Left forelimb (tissue), 1 donor: ENCODE measurements around the gene ZNF736.
"Not testable (repeated sequence)": the region's sequence is repeated elsewhere in the genome, so short reads cannot be mapped to it uniquely, and the experiment has no call there.

Experiments used
- DNase-seq: peaks from one replicate; pipeline ENCODE4 v3.0.0-alpha.2; 2018; ENCODE audit warnings: low spot score

The ZNF736 gene

DNA sequence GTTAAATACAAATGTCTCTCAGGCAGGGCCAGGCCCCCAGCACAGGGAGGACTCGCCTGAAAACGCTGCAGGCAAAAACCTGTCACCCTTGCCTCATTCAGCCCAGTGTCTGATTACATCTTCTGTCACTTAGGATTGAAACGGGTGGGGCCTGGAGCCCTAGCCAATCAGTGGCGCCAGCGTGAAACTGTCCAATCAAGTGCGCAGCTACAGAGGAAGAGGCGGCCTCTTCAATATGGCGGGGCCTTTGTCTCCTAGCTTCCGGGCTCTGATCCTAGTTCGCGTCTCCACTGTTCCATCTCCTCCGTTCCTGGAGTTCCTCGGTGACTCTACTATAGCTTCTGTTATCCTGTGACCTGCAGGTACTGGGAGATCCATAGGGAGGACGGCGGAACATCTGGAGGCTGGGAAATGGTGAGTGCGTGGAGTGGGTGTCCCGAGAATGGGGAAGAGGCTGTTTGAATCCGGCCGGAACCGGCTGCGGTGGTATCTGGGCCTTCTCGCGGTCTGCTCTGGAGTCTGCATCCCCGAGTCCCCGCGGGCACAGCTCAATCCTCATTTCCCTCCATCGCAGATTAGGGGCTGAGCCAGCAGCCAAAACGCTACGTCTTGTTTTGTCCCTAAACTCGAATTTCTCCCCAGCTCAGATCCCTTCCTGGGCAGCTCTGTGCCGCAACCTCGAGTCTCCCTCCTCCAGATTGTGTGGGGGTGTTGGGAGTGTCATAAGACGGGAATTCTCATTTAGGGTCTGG lies at the start of gene ZNF736:
ZNF736 (plus strand) TSS at position 222 of the 752 bp plus-strand sequence; CDS start at position 412, 190 bp downstream.
- peak; percentile 91 for DNase-seq

DNA sequence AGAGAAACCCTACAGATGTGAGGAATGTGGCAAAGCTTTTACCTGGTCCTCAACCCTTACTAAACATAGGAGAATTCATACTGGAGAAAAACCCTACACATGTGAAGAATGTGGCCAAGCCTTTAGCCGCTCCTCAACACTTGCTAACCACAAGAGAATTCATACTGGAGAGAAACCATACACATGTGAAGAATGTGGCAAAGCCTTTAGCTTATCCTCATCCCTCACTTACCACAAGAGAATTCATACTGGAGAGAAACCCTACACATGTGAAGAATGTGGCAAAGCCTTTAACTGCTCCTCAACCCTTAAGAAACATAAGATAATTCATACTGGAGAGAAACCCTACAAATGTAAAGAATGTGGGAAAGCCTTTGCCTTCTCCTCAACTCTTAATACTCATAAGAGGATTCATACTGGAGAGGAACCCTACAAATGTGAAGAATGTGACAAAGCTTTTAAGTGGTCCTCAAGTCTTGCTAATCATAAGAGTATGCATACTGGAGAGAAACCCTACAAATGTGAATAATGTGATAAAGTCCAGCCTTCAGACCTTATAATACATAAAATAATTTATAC lies 47.3 kb upstream of the ZNF736 start:
- no peak for DNase-seq

DNA sequence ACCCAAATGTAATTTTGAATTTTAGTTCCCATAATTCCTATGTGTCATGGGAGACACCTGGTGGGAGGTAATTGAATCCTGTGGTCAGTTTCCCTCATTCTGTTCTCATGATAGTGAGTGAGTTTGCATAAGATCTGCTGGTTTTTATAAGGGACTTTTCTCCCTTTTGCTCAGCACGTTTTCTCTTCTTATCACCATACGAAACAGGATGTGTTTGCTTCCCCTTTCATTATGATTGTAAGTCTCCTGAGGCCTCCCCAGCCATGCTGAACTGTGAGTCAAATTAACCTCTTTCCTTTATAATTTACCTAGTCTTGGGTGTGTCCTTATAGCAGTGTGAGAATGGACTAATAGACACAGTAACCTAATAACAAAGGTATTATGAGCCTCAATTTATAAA lies 36.1 kb upstream of the ZNF736 start:
- DNase-seq, result no peak

DNA sequence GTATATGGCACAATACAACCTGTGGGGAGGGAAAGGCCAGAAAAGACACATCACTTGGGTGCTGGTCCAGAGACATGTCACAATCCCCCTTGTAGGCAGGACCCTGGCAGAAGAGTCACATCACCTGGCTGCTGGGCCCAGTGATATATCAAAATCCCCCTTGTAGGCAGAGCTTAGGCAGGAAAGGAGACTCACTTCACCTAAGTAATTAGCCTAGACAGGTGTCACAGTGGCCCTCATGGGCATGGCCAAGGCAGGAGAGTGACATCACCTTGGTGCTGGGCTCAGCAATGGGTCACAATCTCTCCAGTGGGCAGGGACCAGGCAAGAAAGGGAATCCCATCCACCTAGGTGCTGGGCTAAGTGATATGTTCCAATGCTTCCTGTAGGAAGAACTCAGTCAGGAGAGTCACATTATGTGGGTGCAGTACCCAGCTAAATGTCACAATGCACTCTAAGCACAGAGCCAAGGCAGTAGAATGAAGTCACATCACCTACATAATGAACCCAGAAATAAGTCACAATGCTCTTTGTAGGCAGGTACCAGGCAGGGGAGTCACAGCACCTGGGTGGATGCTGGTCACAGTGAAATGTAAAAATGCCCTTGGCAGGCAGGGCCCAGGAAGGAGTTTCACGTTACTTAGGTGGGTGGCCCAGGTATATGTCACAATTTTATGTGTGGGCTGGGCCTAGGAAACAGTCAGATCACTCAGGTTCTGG lies 18.9 kb upstream of the ZNF736 start:
- no peak for DNase-seq

DNA sequence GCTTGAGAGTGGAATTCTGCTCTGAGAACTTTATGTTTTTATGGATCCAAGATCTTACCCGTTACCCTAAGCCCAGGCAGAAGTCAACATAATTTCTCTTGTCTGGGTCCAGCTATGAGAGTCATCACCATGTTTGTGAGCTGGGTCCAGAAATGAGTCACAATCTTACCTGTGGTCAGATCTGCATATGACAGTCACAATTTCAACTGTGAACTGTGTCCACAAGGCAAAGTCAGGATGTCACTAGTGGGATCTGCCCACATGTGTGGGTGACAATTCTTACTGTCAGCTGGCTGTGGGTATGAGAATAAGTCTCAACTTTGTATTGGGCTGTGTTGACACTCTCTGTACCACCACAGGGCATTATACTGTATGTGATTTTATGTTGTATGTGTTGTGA lies 16.3 kb upstream of the ZNF736 start:
- not testable (repeated sequence) for DNase-seq

DNA sequence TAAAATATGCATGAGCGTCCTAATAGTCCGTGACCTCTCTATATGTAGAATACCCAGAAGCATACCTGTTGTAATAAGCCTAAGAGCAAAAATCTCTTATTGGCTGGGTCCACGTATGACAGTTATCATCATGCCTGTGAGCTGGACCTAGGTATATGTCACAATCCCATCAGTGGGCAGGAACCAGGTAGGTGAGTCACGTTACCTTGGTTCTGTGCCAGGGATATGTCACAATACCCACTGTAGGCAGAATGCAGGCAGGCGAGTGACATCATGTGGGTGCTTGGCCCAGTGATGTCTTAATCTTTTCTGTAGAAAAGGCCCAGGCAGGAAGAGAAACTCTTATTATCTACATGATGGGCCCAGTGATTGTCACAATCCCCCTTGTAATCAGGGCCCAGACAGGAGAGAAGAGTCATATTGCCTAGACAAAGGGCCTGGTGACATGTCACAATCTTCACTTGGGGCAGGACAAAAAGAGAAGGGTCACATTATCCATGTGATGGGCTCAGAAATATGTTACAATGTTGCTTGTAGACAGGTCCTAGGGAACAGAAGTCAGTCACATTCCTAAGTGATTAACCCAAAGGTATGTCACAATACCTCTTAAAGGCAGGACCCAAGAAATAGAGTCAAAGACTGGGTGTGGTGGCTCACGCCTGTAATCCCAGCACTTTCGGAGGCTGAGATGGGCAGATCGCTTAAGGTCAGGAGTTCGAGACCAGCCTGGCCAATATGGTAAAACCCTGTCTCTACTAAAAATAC lies 12.9 kb upstream of the ZNF736 start:
- no peak for DNase-seq

DNA sequence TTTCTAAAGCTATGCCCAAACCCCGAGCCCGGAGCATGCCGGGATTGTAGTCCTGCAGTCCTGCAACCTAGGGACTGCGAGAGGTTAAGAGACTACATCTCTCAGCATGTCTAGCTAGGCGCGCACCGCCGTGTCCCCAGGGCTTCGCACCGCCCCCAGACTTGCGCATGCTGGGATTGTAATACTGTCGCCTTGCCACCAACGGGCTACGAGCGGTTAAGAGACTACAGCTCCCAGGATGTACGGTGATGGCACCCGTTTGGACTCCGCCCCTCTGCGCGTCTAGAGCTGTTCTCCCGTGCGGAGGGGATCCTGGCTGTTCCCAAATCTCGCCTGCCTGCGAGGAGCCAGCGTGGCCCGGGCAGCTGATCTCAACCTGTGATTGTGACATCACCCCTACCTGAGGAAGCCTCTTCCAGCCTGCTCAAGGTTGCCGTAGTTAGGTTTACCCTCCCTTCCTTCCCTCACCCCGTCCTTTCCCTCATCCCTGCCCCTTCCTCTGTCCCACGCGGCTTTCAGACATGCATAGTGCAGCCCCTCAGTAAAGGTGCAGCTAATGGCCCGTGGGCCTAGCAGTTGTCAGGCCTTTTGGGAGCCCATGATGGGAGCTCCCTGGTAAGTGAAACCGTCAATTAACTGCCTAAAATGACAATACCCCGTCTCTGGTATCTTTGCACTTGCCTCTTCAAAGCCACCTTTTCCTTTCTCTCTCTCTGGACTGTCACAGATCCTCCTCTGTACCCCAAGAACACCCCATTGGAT lies 6.3 kb upstream of the ZNF736 start:
- DNase-seq, result peak; percentile 88

DNA sequence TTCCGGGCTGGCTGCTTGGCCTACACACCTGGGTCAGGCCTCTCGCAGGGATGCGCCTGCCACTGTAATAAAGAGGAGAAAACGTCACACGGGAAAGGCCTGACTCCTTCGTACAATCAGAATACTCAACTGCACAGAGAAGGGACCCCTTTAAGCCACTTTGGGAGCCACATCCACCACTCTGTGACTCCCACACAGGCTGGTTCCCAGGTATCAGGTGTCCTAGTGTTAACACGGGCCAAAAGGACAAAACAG lies 5.8 kb upstream of the ZNF736 start:
- DNase-seq, result no peak

DNA sequence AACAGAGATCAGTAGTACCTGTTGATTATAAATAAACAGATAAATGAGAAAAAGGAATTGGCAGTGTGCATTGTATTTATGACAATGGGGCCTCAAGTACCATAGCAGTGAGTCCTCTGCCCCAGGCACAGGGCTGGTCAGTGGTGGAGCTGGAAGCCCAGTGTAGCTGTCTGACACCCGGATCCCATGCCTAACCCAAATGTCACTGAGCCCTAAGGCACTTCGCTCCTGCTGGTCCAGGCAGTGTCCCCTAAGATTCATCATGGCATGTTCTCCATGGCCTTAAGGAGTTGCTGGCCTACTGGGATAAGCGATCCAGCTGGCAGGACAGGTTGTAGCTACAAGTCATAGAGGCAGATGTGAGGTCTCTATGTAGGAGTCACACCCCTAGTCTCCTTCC lies 3.3 kb upstream of the ZNF736 start:
- no peak for DNase-seq

DNA sequence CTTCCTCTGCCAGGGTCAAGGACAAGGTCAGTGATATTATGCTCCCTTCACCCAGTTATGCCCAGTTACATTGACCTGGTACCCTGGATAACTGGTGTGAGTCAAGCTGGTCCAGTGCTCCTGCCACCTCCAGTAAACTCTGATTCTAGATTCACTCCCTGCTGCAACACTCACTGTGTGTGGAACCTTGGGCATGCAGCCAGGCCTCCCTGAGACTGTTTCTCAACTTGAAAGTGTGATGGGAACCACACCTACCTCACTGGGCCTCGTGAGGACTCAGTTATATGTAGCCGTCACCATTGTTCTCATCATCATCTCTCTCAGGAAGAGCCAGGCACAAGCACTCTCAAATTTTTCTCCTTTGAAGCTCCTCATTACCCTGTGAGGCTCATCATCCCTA lies 935 bp upstream of the ZNF736 start:
- DNase-seq, result no peak

DNA sequence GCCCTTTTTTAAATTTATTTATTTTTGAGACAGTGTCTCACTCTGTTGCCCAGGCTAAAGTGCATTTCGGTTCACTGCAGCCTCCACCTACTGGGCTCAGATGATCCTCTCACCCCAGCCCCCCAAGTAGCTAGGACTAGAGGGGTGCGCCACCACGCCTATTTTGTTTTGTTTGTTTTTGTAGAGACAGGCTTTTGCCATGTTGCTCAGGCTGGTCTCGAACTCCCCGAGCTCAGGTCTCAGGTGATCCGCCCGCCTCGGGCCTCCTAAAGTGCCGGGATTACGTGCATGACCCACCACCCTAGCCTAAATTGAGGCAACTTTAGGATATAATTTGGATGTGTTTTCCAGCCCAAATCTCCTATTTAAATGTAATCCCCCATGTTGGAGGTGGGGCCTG lies 805 bp downstream of the ZNF736 start:
- no peak for DNase-seq

DNA sequence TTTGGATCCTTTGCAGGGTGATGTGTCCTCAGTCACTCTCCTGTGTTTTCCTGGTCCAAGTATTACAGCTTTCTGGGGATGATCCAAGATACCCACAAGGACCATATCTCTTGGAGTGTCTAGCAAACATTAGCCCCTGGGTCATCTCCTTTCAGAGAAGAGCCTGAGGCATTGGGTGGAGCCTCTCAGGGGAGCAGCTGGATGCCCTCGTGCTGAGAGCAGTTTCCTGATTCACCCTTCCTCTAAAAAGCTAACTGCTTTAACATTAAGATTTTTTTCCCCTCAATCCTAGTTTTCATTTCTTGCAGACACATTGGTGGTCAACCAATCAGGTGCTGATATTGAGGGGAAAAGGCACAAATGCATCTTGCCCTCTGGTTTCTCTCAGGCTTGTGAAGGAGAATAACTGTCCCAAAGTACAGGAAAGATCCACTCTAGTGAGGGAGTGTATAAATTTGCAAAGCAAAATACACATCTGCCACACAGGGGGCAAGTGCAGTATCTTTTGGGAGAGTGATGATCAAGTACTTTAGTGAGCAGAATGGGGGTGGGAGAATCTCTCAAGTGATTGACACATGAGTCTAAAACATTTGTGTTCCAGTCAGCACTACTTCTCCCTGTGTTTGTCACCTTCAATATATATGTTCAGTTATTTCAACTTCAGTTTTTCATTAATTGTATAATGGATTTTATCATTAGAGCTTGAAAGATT lies 2.4 kb downstream of the ZNF736 start:
- DNase-seq, result not testable (repeated sequence)

DNA sequence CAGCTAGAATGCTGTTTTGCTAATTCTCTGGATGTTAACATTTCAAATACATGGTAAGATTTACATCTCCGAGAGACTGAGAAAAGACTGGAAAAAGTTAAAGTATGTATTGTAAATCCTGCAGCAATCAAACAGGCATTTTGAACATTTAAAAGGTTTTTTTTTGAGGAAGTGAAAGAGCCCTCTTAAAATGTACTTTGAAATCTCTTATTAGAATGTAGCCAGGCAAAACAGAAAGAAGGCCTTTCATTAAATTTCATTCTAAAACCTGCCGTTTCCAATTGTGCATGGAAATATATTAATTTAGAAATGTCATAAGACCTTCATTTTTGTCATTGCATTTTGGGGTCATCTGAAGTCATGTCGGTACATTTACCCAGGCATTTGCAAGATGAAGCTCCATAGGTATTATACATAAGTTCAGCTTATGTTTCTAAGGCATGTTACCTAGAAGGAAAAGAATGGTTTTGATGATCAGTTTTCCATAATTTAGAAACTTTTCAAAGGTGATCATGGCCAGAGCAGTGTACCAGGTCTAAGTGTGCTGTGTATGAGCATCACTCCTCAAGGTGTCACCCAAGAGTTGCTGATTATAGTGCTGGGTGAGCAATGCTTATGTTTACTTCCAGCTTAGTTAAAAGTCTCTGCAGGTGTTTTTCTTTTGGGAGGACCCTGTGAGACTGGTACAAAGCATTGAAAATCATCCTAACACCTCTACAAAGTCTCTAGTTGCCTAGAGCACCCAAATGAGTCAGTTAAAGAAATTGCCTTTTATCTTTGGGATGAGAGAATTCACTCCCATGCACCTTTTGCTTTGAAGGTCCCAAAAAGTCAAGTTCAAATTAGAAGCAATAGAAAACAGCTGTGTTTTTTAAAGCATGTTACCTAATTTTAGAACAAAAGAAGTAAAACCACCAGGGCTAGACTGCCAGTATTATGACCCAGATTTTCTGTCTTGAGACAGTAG lies 7.1 kb downstream of the ZNF736 start:
- DNase-seq, result no peak

DNA sequence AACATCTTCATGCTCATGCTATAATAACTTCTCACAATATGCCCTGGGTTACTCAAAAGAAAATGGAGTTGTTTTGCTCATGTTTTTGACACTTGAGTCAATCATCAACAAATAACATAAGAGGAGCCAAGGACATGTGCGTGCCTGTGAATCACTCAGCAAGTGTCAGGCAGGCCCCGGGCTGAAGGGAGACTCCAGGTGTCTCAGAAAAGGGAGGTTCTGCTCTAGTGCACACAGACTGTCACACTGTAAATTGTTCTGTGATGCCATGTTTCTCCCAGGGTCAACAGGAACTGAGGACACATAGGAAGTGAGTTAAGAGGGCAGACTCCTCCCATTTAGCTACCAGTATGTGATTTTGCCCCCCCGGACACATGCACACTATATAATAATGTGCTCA lies 10.4 kb downstream of the ZNF736 start:
- not testable (repeated sequence) for DNase-seq

DNA sequence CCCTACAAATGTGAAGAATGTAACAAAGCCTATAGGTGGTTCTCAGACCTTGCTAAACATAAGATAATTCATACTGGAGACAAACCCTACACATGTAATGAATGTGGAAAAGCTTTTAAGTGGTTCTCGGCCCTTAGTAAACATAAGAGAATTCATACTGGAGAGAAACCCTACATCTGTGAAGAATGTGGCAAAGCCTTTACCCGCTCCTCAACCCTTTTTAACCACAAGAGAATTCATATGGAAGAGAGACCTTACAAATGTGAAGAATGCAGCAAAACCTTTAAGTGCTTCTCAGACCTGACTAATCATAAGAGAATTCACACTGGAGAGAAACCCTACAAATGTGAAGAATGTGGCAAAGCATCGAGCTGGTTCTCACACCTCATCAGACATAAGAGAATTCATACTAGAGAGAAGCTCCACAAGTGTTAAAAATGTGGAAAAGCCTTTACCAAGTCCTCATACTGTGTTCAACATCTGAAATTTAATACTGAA lies 35.0 kb downstream of the ZNF736 start:
- DNase-seq, result not testable (repeated sequence)

DNA sequence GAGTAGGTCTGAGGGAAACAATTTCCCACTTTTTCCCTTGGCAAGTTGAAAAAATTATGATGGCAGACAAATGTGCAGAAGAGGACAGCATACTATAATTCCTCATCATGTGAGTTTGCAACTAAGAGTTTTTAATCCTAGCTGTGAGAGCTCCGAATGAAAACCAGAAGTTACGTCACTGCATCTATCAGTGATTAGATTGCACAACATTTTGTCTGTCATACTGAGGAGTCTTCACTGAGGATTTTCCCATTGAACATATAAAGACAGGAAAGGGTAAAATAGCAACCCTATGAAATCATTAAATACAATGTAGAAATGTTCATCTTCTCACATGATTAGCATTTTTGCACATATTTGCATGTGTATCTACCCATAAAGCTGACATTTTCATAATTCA lies 45.8 kb downstream of the ZNF736 start:
- DNase-seq, result no peak

DNA sequence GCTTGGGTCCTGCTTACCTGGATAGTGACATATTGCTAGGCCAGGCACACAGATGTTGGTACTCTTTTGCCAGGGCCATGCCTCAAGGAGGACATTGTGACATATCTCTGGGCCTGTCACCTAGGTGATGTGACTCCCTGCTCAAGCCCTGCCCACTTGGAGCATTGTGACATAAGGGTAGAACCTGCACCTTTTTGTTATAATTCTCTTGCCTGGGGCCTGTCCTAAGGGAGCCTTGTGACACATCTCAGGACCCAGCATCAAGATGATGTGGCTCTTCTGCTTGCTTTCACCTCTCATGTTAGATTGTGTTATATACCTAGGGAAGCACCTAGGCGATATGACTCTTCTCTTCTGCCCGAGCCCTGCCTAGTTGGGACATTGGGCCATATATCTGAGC lies 57.4 kb downstream of the ZNF736 start:
- no peak for DNase-seq

DNA sequence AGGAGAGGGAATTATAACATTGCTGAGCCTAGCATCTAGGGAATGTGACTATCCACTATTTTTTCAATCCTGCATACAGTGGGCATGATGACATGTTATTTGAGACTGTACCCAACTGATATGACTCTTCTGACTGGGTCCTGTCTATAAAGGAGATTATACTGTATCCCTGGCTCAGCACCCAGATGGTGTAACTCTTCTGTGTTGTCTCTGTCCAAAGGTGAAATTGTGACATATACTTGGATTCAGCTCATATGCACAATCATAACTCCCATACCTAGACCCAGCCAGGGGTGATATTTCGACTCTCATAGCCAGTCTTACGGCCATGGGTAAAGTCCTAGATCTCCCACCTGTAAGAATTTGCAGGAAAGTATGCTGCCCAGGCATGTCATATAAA lies 59.3 kb downstream of the ZNF736 start:
- DNase-seq, result no peak

DNA sequence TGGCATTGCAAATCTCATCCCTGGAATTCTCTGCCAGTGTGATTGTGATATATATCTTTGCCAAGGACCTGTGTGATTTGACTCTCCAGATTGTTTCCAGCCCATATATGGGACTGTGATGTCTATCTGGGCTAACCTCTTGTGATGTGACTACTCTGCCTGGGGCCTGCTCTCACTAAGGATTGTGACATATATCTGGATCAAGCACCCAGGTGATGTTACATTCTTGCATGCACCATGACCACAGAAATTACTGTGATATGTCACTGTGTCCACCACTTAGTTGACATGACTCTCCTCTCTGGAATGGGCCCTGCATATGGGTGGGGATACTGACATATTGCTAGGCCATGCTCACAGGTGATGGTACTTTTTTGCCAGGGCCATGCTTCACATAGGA lies 86.6 kb downstream of the ZNF736 start:
- no peak for DNase-seq
